Stimulated activated CD8-positive, alpha-beta memory T cell treated with anti-CD3 and anti-CD28 coated beads, Interleukin-7, amount 100 ng/mL, for 24 hours (primary cell): ENCODE measurements around the gene ABCG8.

ENCODE experiments used
- DNase-seq: peaks from one replicate; pipeline ENCODE4 v3.0.0-alpha.2; 2020; ENCODE audit warnings: low read depth

Gene ABCG8

GRCh38 chr2:43925431-43925830 is 86.7 kb downstream of the ABCG8 start:
- no peak for DNase-seq

DNA sequence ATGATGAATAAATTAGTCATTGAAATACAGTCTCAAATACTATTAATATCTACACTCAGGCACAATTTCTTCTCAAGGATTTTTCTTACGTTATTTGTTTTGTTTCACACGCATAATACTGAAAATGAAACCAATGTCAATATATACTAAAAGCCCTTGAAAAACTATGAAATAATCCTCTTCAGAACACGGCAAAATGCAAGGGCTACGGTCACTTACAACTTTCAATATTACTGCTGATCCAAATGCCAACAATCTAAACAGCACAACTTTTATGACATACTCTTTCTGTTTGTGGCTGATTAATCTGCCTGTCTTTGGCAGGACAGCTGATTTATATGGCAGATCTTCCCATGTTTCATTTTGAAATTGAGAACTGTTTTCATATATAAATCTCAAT is 88.7 kb downstream of the ABCG8 start:
- DNase-seq = no peak

DNA sequence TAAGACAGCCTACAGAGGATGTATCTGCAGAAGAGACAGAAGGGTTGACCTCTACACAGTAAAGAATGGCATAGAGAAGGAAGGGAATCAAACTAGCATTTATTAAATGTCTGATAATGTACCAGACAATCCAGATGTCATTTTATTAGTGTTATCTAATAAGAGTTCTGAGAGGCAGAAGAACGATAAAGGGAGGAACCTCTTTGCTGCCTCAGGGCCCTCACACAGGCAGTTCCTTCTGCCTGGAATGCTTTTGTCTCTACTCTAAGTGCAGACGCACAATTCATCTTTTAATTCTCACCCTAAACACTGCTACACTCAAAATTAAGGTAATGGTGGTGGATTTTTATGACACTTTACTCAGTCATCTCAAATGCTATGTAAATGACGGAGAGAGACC is 92.5 kb downstream of the ABCG8 start:
- no peak for DNase-seq
